ENCODE data around the gene SPAG8. TPM values are rescaled to one million over a fixed set of nuclear protein-coding genes. Genes with fewer than 3 reads are reported as not detected.

Gene SPAG8
- total and polyA plus RNA-seq, 10 of the 15 experiments (the other 5 are each of a cell fraction or from before 2014, with no cell fraction given), result 0.40 to 1.1 (median 0.72) TPM

GRCh38 chr9:35810122-35810521, 1.9 kb downstream of the SPAG8 start:
- 95% methylated on average over 7 of the region's 7 CpGs for WGBS (ENCODE audit: insufficient coverage, insufficient replicate concordance, low lambda C conversion rate, missing lambda C conversion rate)
- in situ Hi-C loops (cut with MboI), result loop anchor here (10.0 kb wide), 1 partner anchor 705 kb away; the partner anchor contains the start of gene STOML2

GRCh38 chr9:35808433-35808832, 3.6 kb downstream of the SPAG8 start:
- Histone ChIP-seq H3K27me3 (replicated peaks in 1 of 2; ENCODE audit: control insufficient read depth in 2 of 2, insufficient read depth in 2 of 2, low read length in 1 of 2) (no peaks in the 10 kb centered on the region), H3K4me3 (no peak overlapping the region), H3K4me2 (ENCODE audit: control insufficient read depth, insufficient read depth) (no peak overlapping the region), H3K4me1 (ENCODE audit: control insufficient read depth, insufficient read depth, low read length) (peaks cover 24% of the 10 kb centered on the region), H3K9ac (ENCODE audit: control insufficient read depth, insufficient read depth, low read length) (no peak overlapping the region), H4K20me1 (ENCODE audit: control insufficient read depth, insufficient read depth) (no peaks in the 10 kb centered on the region), H3K36me3 (ENCODE audit: control insufficient read depth in 2 of 2, insufficient read depth in 2 of 2, low read length in 1 of 2) (peaks cover 5 to 20% of the 10 kb centered on the region in 2 experiments), H3K79me2 (ENCODE audit: control insufficient read depth, insufficient read depth, low read length) (no peaks in the 10 kb centered on the region), H2AFZ (ENCODE audit: control insufficient read depth, low read depth, low read length) (no peak overlapping the region), H3K27ac (ENCODE audit: control insufficient read depth, insufficient read depth) (no peak overlapping the region), H3K9me3 (replicated peaks; ENCODE audit: control insufficient read depth, insufficient read depth, low read length) (no peaks in the 10 kb centered on the region)
- intact Hi-C loops (cut with micrococcal nuclease; ENCODE audit: unreplicated experiment), result no loop called here
- in situ Hi-C loops (cut with MboI), result no loop called here
- POLR2A ChIA-PET, result no interaction called here
- ATAC-seq, result no peak
- DNase-seq (ENCODE audit: low read depth, low spot score), result no peak
- 91% methylated on average over 9 of the region's 9 CpGs for WGBS (ENCODE audit: insufficient coverage, insufficient replicate concordance, low lambda C conversion rate, missing lambda C conversion rate)
- CTCF ChIA-PET, result interaction anchor here (0.8 to 1.2 kb wide), 4 partner anchors 18 to 74 kb away, joined by 3 to 4 read pairs (median 4); no protein-coding TSS in a partner anchor
- no TSS peak for BruUV-seq (replicated peaks)
- SMC1A ChIA-PET (ENCODE audit: uncharacterized antibody, unreplicated experiment), result no interaction called here
- RAD21 ChIA-PET (ENCODE audit: unreplicated experiment), result no interaction called here
- FAIRE-seq, result no peak
- TF ChIP-seq CEBPB (IDR thresholded peaks at IDR 0.05; ENCODE audit: borderline replicate concordance in 1 of 2, low read depth in 2 of 2, low read length in 2 of 2), result no peak
- no peak for TF ChIP-seq ZBTB33 (IDR thresholded peaks at IDR 0.05)
- TF ChIP-seq REST (IDR thresholded peaks at IDR 0.05; ENCODE audit: low read depth, low read length), result no peak
- no peak for TF ChIP-seq ZNF592 (IDR thresholded peaks at IDR 0.05)

More at GRCh38 chr9:35810122-35810521, 1.9 kb downstream of the SPAG8 start:
- POLR2A ChIA-PET, result no interaction called here
- no peak overlapping the region for H3K4me3 ChIP-seq
- peaks cover 5 to 20% of the 10 kb centered on the region in 2 experiments for H3K36me3 ChIP-seq (ENCODE audit: control insufficient read depth in 2 of 2, insufficient read depth in 2 of 2, low read length in 1 of 2)
- H3K9ac ChIP-seq (ENCODE audit: control insufficient read depth, insufficient read depth, low read length), result no peak overlapping the region
- no peak for TF ChIP-seq RBBP5 (conservative IDR thresholded peaks at IDR 0.05)
- H3K9me3 ChIP-seq (replicated peaks; ENCODE audit: control insufficient read depth, insufficient read depth, low read length), result no peaks in the 10 kb centered on the region
- no peaks in the 10 kb centered on the region for H4K20me1 ChIP-seq (ENCODE audit: control insufficient read depth, insufficient read depth)
- SMC1A ChIA-PET (ENCODE audit: uncharacterized antibody, unreplicated experiment), result no interaction called here
- no peak overlapping the region for H3K4me2 ChIP-seq (ENCODE audit: control insufficient read depth, insufficient read depth)
- no peak for ATAC-seq
- no peak for DNase-seq (ENCODE audit: low read depth, low spot score)
- BruUV-seq (replicated peaks), result no TSS peak
- no peak overlapping the region for H2AFZ ChIP-seq (ENCODE audit: control insufficient read depth, low read depth, low read length)
- H3K4me1 ChIP-seq (ENCODE audit: control insufficient read depth, insufficient read depth, low read length), result peaks cover 33% of the 10 kb centered on the region
- no peak overlapping the region for H3K27ac ChIP-seq (ENCODE audit: control insufficient read depth, insufficient read depth)
- FAIRE-seq, result no peak
- intact Hi-C loops (cut with micrococcal nuclease; ENCODE audit: unreplicated experiment), result loop anchor here (10.0 kb wide), 2 partner anchors 205 to 695 kb away; partner anchors contain the start of genes ATOSB and TESK1
- RAD21 ChIA-PET (ENCODE audit: unreplicated experiment), result no interaction called here
- no peaks in the 10 kb centered on the region for H3K27me3 ChIP-seq (replicated peaks in 1 of 2; ENCODE audit: control insufficient read depth in 2 of 2, insufficient read depth in 2 of 2, low read length in 1 of 2)
- CTCF ChIA-PET, result interaction anchor here (1.4 to 4.8 kb wide), 2 partner anchors 17 to 20 kb away, joined by 5 to 51 read pairs; partner anchors contain the start of genes FAM221B and TMEM8B
- peaks cover 3% of the 10 kb centered on the region for H3K79me2 ChIP-seq (ENCODE audit: control insufficient read depth, insufficient read depth, low read length)

All from GM12878 (cell line).